HG03575 (cell line): ENCODE data around the gene TP63.
"Not testable (repeated sequence)": the region's sequence is repeated elsewhere in the genome, so short reads cannot be mapped to it uniquely, and the experiment has no call there.

Source experiments
- ATAC-seq: cut with Tn5 transposase; IDR thresholded peaks from one replicate; pipeline ENCODE4 v1.9.1; 2021; ENCODE audit not compliant: unreplicated experiment, insufficient number of reproducible peaks, low FRiP score; ENCODE audit errors: extremely low read depth

TP63 gene

DNA sequence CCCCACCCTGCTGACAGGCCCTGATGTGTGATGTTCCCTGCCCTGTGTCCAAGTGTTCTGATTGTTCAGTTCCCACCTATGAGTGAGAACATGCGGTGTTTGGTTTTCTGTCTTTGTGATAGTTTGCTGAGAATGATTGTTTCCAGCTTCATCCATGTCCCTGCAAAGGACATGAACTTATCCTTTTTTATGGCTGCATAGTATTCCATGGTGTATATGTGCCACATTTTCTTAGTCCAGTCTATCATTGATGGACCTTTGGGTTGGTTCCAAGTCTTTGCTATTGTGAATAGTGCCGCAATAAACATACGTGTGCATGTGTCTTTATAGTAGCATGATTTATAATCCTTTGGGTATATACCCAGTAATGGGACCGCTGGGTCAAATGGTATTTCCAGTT is 119.8 kb downstream of the TP63 start:
- ATAC-seq = not testable (repeated sequence)

- no peak for ATAC-seq
These were observed 123.2 kb downstream of the TP63 start for GRCh38 chr3:189754356-189754755.

DNA sequence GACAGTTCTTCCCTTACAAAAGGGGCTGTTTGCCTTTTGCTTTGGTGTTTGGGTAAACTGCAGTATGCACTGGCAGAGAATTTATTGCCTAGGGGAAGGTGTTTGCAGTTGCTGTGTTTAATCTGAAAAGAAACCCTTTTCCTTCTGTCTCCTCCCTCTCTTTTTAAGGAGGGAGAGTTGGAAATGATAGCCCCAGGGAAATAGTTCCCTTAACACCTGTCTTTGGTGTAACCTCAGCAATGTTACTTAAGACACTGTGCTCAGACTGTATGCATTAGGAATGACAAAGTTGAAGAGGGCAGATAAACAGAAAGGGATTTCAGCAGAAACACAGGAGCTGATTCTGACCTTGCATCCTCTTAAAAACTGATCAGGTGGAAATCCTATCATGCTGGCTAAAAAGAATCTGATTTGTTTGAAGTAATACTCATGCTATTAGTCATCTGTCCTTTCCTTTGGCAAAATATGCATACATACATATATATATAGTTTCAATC is 125.4 kb downstream of the TP63 start:
- ATAC-seq = no peak

- no peak for ATAC-seq
These were observed 127.0 kb downstream of the TP63 start for GRCh38 chr3:189758186-189758585.

DNA sequence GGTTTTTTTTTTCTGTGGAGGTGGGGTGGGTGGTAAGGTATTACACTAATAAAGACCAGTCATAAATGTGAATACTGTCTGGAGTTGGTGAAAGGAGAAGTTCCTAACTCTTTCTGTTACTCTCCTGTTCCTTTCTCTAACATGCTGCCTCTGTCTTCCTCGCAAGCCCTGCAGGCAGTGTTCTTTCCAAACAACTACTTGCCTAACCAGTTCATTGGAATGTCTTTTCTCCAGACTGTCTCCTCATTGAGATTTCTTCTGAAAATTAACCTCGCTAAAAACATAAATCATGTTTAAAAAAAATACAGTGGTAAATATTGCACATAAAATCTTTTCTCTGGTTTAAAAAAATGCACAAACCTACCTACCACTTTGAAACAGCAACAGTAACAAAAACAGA is 135.2 kb downstream of the TP63 start:
- ATAC-seq = no peak

GRCh38 chr3:189771842-189772450 is 140.8 kb downstream of the TP63 start:
- no peak for ATAC-seq

DNA sequence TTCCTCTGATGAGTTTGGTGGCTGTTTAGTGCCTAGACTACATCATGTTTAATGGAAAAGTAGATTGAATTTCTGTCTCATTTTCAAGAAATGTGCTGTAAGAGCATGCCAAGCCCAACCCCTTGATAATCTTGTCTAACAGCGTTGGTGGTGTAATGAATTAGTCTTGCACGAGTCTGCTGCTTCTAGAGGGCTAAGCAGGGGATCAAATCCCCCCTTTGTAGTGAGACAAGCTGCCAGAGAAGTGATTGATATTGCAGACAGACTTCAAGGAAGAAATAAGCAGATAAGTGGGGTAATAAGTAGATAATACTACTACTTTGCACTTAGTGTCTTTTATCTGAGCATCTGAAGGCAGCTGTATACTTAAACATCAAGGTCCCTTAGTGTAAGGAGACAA is 141.4 kb downstream of the TP63 start:
- ATAC-seq = no peak

- no peak for ATAC-seq
These were observed 141.9 kb downstream of the TP63 start for GRCh38 chr3:189773056-189773455.

GRCh38 chr3:189776149-189776824 is 145.1 kb downstream of the TP63 start:
- no peak for ATAC-seq

DNA sequence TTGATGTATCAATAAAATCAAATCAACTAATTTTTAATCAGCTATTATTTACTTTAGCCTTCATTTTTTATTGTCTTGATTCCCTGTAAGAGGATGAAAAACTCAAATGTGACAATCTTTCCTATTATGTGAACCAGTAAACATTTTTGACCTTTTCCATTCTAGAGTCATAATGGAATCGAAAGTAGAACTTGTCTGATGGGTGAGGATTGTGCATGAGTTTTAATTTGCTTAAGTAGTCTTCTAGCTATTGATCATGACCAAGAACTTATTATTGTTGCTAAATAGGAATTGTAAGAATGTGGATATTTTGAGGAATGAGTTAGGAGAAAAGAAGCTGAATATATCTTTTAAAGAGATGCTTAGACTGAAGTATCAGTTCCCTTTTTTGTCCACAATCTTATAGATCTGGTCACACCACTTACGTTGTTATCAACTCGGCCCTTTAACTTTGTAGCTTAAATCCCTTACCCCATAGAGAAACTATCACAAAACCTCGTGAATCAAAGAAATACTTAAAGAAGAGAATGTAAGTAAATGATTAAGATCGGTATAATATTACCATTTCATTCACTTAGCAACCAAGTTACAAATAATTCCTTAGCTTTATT is 147.3 kb downstream of the TP63 start:
- no peak for ATAC-seq

- ATAC-seq = no peak
These were observed 148.0 kb downstream of the TP63 start for GRCh38 chr3:189779166-189779565.

DNA sequence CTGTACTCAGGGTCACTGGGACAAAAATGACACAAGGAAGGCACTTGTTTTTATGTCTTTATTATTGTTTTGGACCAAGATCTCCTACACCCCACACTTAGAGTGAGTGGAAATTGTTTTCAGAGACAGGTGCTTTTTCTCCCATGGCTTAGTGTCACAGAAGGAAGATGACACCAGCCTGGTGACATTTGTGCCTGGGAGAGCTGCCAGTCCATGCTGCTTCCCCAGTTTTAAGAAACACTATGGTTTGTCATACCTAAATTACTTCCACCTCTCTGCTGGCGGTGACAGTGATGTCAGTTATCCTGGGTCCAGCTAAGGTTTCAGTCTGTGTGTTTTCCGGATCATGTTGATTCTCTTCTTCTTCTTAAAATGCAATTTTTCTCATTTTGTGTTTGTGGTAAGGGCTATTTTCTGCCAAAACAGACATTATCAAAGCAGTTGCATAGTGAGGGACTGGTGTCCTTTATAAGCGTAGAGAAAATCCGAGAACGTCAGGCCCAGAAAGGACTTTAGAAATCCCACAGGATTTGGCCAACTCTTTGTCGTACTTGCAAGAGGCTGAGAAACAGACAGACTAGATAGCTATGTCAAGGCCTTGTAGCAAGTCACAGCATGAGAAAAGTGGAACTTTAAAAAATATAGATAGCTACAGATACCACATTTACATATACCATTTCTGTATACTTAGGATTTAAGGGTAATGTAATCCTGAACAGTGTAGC is 149.5 kb downstream of the TP63 start:
- ATAC-seq = no peak

GRCh38 chr3:189781415-189781814 is 150.2 kb downstream of the TP63 start:
- ATAC-seq = no peak

- no peak for ATAC-seq
These were observed 155.4 kb downstream of the TP63 start for GRCh38 chr3:189786479-189787064.

DNA sequence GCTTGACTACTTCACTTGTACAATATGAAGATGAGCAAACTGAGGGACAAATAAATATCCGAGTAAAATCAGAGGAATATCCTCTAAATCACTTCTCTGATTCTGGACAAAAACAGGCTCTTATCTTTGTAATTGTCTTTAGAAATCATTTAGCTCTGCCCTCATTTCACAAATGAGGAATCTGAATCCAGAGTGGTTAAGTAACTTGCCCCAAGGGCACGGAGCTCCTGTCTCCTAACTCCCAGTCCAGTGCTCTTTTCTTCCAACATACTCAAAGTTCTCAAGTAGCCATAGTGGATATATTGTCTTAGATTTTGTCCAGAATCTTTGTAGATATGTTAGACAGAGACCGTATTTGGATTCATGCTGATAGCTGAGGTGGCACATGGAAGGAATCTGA is 156.0 kb downstream of the TP63 start:
- no peak for ATAC-seq

- ATAC-seq = no peak
These were observed 156.4 kb downstream of the TP63 start for GRCh38 chr3:189787632-189788031.

GRCh38 chr3:189789432-189789831 is 158.2 kb downstream of the TP63 start:
- ATAC-seq = no peak

DNA sequence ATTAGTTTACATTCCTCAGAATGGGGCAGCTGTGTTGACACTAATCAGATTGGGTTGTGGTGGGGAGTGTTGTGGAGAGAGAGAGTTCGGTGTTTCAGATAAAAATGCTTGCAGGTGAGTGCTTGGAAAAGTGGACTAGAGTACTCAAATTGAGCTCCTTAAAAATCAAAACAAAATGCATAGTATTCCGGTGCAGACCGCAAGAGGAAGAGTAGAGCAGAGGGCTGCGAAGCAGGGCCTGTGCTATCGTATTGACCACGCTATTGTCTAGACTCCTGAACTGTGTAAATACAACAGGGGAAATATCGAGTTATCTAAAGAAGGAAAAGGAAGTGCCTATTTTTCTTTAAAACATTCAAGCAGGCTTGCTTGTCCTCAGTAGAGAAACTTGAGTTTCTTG is 159.5 kb downstream of the TP63 start:
- no peak for ATAC-seq
